ENCODE measurements around the gene NCOR2. TPM values are rescaled to one million over a fixed set of nuclear protein-coding genes. Genes with fewer than 3 reads are reported as not detected.

NCOR2 gene
- total RNA-seq, 2 experiments from 2014 or later = 84.6 to 99.4 TPM

DNA sequence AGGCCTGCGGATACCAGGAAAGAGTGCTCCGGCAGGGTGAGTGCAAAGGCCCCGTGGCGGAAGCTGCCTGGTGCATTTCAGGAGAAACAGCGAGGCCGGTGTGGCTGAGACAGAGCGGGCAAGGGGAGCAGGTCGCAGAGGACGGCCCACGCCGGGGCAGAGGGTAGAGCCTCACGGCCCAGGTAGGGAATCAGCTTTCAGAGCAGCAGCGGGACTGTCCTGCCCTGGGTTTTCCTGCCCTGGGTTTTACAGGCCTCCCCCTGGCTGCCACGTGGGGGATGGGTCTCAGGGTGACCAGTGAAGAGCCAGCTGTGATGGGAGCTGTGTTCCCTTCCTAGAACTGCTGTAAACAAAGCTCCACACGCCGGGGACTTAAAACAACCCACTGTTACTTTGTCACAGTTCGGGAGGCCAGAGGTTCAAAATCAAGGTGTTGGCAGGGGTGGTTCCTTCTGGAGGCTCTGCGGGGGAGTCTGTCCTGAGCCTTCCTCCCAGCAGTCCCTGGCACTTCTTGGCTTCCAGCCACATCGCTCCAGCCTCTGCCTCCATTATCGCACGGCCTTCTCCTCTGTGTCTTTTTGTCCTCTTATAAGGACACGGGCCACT lies 10.4 kb downstream of the NCOR2 start:
- Mint-ChIP-seq H3K27ac (no peak overlapping the region), H3K27me3 (no peaks in the 10 kb centered on the region), H3K36me3 (no peaks in the 10 kb centered on the region), H3K4me3 (no peak overlapping the region), H3K9me3 (ENCODE audit: low read depth) (no peaks in the 10 kb centered on the region), H3K4me1 (peaks cover 6% of the 10 kb centered on the region)
- DNase-seq = no peak
- ATAC-seq = no peak
- CTCF ChIA-PET = no interaction called here

DNA sequence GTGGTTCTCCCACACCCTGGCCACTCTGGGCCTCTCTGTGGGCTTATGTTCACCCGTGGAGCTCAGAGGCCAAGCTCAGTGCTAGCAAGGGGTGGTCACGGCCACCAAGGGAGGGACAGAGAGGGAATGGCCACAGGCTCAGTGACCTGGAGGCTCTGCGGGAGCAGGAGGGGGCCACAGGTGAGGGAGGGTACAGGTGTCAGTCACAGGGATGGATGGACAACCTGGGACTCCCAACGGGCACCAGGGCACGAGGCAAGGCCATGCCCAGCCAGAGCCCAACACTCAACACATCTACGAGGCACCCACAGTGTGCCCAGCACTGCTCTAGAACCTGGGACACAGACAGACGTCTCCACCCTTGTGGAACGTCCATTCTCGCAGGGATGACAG lies 11.3 kb downstream of the NCOR2 start:
- H3K4me3 Mint-ChIP-seq = no peak overlapping the region
- H3K27me3 Mint-ChIP-seq = no peaks in the 10 kb centered on the region
- H3K36me3 Mint-ChIP-seq = no peaks in the 10 kb centered on the region
- CTCF ChIA-PET = interaction anchor here (1.3 kb wide), 1 partner anchor 216 kb away, joined by 3 read pairs; no protein-coding TSS in a partner anchor
- H3K4me1 Mint-ChIP-seq = peaks cover 6% of the 10 kb centered on the region
- ATAC-seq (no peak), DNase-seq (no peak)
- no peaks in the 10 kb centered on the region for H3K9me3 Mint-ChIP-seq (ENCODE audit: low read depth)
- H3K27ac Mint-ChIP-seq = no peak overlapping the region

DNA sequence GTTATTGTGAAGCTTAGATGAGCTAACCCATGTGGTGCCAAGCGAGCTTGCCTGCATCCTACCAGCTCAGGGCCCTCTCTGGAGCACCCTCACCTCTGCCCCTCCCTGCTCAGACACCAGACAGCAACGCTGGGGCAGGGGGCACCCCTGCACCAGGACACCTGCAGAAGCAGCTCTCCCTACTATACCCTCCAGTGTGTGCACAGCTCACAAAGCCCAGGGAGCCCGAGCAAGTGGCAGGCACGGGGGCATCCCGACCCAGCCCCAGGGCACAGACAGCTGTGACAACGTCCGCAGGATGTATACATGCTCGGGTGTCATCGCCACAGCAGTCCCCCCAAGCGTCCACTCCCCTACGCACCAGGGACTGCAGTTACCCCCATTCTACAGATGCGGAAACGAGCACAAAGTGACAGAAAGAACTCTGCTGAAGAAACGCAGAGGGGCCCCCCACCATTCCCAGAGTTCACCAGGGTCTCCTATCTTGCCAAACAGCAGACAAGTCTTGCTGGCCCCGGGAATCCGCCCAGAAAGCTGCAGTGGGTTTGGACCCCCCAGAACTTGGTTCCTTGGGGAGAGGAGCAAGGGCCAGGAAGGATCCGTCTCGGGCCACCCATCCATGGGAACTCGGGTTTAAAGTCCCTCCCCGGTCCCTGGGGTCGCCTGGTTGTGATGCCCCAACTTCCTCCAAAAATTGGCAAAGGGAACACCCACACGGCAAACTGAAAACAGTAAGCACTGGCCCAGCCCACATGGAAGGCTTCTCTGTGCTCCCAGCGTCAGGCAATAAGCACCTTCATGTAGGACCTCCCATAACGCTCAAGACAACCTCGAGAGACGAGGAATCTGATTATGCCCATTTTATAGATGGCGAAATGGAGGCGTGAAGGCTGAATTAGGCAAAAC lies 12.0 kb downstream of the NCOR2 start:
- no peaks in the 10 kb centered on the region for H3K27me3 Mint-ChIP-seq
- no peak overlapping the region for H3K27ac Mint-ChIP-seq
- CTCF ChIA-PET = interaction anchor here (1.2 to 1.3 kb wide), 2 partner anchors 9 to 216 kb away, joined by 3 to 4 read pairs; no protein-coding TSS in a partner anchor
- DNase-seq (no peak), ATAC-seq (no peak)
- H3K4me1 Mint-ChIP-seq = peaks cover 8% of the 10 kb centered on the region
- H3K9me3 Mint-ChIP-seq (ENCODE audit: low read depth) = no peaks in the 10 kb centered on the region
- no peaks in the 10 kb centered on the region for H3K36me3 Mint-ChIP-seq
- no peak overlapping the region for H3K4me3 Mint-ChIP-seq

DNA sequence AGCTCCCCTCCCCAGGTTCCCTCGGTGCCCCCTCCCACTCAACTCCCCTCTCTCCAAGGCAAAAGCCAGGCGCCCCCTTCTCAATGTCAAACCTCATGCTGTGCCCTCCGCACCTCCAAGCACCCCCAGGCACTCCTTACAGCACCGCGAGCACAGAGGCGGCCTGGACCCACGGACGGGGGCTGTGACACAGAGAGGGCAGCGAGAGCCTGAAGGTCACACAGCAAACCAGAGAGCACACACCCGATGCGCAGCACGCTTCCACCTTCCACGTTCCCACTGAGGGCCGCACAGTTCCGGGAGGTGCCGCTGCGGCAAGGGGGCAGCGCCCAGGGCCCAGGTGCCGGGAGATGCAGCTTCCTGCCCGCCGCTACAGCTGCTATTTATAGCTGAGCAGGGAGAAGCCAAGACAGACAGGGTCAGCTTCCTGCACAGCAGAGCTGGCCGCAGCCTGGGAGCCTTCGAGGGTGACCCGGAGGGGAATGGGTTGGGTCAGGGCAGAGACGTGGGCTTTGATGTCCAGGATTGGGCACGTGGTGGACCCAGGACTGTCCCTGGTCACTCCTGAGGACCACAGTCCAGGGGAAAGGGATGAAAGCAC lies 12.9 kb downstream of the NCOR2 start:
- Mint-ChIP-seq H3K9me3 (ENCODE audit: low read depth) (no peaks in the 10 kb centered on the region), H3K4me1 (peaks cover 15% of the 10 kb centered on the region), H3K4me3 (no peak overlapping the region), H3K27ac (no peak overlapping the region), H3K27me3 (no peaks in the 10 kb centered on the region), H3K36me3 (no peaks in the 10 kb centered on the region)
- CTCF ChIA-PET = interaction anchor here (1.2 to 1.3 kb wide), 2 partner anchors 9 to 217 kb away, joined by 3 to 4 read pairs; no protein-coding TSS in a partner anchor
- no peak for ATAC-seq
- DNase-seq = no peak

DNA sequence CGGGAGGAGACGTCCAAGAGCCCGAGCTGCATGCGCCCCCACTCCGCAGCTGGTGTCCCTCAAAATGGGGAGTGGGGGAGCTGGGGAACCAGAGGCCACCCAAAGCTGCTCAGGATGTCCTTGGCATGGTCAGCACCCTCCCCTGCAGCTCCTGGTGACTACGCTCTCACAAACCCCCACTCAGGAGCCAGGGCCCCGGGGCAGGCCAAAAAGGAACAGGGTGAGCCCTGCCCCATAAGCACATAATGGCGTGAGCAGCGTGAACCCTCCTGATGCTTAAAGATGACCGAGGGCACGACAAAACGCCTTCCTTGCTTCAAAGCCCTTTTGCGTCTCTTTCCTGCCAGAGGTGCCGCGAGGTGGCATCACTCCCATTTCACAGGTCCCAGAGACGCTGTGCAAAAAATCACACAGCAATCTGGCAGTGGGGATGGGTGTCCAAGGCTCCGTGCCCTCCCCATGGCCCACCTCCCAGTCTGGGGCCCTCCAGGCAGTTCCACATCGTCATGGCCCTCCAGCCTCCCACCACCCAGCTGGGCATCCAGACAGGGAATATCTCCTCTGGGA lies 13.5 kb downstream of the NCOR2 start:
- Mint-ChIP-seq H3K4me3 (no peak overlapping the region), H3K27ac (no peak overlapping the region), H3K36me3 (no peaks in the 10 kb centered on the region), H3K4me1 (peaks cover 15% of the 10 kb centered on the region), H3K9me3 (ENCODE audit: low read depth) (no peaks in the 10 kb centered on the region), H3K27me3 (no peaks in the 10 kb centered on the region)
- no peak for ATAC-seq
- CTCF ChIA-PET = no interaction called here
- no peak for DNase-seq

DNA sequence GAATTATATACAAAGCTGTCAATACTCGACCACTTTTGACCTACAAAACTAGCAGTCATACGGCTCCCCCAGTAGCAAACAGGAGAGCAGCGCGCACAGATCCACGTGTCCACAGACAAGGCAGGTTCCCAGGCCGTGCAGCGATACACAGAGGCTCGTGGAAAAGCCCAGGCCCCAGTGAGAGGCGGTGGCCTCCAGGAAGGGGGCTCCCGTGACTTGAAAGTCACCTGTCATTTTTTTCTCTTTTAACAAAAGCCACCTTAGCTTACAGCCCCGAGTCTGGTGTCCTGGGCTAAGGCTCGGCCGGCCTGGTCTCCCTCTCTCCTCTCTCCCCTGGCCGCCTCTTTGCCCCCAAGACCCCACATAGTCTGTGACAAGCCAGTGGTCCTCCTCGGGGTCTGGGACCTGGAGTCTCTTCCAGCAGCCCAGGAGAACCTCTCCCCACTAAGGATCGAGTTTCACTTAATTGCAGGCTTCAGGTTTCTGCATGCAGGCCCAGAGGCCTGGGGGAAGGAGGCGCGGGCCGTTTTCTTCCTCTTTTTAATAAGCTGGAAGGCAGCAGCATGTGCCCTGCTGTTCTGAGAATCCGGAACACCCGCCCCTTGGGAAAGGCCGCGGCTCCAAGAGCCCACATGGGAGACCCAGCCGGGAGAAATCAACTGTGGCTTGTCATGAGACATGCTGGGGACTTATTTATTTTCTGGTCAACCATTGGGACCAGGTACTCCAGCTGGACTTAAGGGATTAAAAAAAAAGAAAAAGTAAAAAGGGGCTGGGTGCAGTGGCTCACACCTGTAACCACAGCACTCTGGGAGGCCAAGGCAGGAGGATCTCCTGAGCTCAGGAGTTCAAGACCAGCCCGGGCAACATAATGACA lies 15.9 kb downstream of the NCOR2 start:
- H3K4me3 Mint-ChIP-seq = no peak overlapping the region
- ATAC-seq = no peak
- no peaks in the 10 kb centered on the region for H3K9me3 Mint-ChIP-seq (ENCODE audit: low read depth)
- H3K4me1 Mint-ChIP-seq = peaks cover 28% of the 10 kb centered on the region
- peaks cover 5% of the 10 kb centered on the region for H3K36me3 Mint-ChIP-seq
- no peak overlapping the region for H3K27ac Mint-ChIP-seq
- CTCF ChIA-PET = interaction anchor here (1.2 to 1.5 kb wide), 2 partner anchors 16 to 203 kb away, joined by 3 to 7 read pairs; partner anchors contain the start of gene NCOR2
- H3K27me3 Mint-ChIP-seq = peaks cover 2% of the 10 kb centered on the region
- DNase-seq = no peak

DNA sequence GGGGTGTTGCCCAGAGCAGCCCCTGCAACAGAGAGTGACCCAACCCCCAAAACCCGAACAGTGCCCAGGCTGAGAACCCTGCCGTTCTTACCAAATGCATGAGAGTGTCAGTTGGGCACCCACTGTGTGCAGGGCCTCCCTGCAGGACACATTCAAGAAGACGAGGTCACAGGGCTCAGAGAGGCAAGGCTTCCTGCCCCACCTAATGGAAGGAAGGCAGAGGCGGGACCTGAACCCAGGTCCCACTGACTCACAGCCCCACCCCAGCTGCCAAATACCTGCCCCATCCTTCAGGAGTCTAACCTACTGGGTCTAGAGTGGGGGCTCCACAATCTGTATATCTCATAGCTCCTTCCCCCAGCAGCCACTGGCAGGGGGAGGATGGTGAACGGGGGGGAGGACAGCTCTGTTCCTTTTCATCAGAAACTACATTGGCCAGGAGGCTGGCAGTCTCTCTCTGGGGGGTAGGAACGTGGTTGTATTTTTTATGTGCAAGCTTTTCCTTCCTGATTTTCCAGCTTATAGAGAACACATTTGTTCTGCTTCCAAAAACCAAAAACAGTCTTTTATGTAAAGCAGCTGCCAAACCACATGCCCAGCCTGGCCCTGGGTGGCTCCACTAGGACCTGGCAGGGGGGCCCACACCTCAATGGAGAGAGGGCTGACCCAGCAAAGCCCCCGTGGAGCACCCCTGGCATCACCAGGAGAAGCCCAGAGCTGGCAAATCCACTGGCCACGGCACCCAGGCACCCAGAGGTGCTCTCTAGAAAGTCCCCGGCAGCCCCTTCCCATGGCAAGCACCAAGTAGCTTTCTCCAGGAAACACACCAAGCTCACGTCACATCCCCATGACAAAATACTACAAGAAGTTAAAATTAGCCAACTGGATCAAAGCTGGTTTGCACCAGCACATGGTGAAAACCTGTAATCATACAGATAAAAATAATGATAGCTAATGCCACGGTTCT lies 17.0 kb downstream of the NCOR2 start:
- CTCF ChIA-PET = interaction anchor here (1.2 to 1.5 kb wide), 2 partner anchors 17 to 202 kb away, joined by 3 to 7 read pairs; partner anchors contain the start of gene NCOR2

DNA sequence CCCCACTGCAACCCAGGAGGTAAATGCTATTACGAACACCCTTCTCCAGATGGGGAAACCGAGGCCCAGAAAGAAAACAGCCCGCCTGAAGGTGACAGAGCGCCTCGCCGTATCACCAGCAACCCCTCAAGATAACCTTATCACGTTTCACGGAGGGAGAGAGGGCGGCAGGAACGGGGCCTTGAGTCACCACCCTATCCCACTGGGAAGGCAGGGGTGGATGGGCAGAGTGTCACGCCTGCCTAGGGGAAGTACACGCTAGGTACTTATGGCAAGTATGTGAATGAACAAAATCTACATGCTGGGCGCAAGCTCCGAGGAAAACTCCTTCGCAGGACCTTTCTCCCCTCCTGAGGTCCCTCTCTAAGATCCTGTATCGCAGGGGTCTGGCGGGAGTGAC lies 17.8 kb downstream of the NCOR2 start:
- H3K4me1 Mint-ChIP-seq = peaks cover 47% of the 10 kb centered on the region
- no peaks in the 10 kb centered on the region for H3K9me3 Mint-ChIP-seq (ENCODE audit: low read depth)
- DNase-seq (no peak), ATAC-seq (no peak)
- H3K4me3 Mint-ChIP-seq = no peak overlapping the region
- CTCF ChIA-PET = no interaction called here
- H3K36me3 Mint-ChIP-seq = peaks cover 5% of the 10 kb centered on the region
- no peak overlapping the region for H3K27ac Mint-ChIP-seq
- H3K27me3 Mint-ChIP-seq = peaks cover 4% of the 10 kb centered on the region

More for the DNA sequence above, 17.0 kb downstream of the NCOR2 start:
- peaks cover 5% of the 10 kb centered on the region for H3K36me3 Mint-ChIP-seq
- H3K4me1 Mint-ChIP-seq = peaks cover 39% of the 10 kb centered on the region
- DNase-seq = no peak
- no peak overlapping the region for H3K27ac Mint-ChIP-seq
- peaks cover 2% of the 10 kb centered on the region for H3K27me3 Mint-ChIP-seq
- no peak for ATAC-seq
- H3K9me3 Mint-ChIP-seq (ENCODE audit: low read depth) = no peaks in the 10 kb centered on the region
- no peak overlapping the region for H3K4me3 Mint-ChIP-seq

DNA sequence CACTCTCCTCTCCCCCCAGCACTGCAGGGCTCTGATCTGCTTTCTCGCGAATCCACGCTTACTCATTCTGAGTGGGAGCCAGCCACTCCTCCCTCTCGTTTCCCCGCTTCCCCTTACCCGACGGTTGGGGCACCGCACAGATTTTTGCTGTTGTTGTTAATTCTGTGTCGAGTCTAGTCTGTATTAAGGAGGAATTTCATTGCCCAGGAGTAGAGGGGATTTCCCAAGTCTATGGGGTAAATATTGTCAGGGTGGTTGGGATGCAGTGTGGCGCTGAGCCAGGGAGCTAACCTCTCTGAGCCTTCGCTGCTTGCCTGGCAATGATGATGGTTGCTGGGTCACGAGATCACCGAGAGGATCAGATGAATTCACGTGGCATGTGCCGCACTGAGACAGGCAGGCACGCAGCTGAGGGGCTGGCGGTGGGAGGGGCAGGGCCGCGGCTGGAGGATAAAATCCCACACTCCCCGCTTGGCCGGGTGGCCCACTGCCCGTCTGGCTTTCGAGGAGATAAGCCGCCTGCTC lies 18.5 kb downstream of the NCOR2 start:
- Mint-ChIP-seq H3K4me3 (no peak overlapping the region), H3K36me3 (peaks cover 5% of the 10 kb centered on the region), H3K27ac (no peak overlapping the region), H3K27me3 (peaks cover 7% of the 10 kb centered on the region), H3K4me1 (peaks cover 51% of the 10 kb centered on the region), H3K9me3 (ENCODE audit: low read depth) (no peaks in the 10 kb centered on the region)
- DNase-seq (no peak), ATAC-seq (no peak)
- CTCF ChIA-PET = no interaction called here

DNA sequence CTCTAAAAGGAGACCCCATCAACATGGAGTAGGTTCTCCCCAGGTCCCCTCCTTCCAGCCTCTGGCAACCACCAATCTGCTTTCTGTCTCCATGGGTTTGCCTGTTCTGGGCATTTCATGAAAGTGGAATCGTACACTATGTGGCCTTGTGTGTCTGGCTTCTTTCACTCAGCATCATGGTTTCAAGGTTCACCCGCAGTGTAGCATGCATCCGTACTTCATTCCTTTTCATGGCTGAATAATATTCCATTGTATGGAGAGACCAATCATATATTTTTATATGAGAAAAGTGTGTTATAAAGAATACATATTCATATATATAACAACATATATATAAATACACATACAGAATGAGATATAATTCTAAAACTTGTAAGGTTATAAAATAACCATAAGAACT lies 19.8 kb downstream of the NCOR2 start:
- no peak for DNase-seq
- Mint-ChIP-seq H3K36me3 (peaks cover 5% of the 10 kb centered on the region), H3K9me3 (ENCODE audit: low read depth) (no peaks in the 10 kb centered on the region), H3K27ac (no peak overlapping the region), H3K4me3 (no peak overlapping the region), H3K4me1 (peaks cover 50% of the 10 kb centered on the region), H3K27me3 (peaks cover 7% of the 10 kb centered on the region)
- ATAC-seq = no peak
- CTCF ChIA-PET = no interaction called here

DNA sequence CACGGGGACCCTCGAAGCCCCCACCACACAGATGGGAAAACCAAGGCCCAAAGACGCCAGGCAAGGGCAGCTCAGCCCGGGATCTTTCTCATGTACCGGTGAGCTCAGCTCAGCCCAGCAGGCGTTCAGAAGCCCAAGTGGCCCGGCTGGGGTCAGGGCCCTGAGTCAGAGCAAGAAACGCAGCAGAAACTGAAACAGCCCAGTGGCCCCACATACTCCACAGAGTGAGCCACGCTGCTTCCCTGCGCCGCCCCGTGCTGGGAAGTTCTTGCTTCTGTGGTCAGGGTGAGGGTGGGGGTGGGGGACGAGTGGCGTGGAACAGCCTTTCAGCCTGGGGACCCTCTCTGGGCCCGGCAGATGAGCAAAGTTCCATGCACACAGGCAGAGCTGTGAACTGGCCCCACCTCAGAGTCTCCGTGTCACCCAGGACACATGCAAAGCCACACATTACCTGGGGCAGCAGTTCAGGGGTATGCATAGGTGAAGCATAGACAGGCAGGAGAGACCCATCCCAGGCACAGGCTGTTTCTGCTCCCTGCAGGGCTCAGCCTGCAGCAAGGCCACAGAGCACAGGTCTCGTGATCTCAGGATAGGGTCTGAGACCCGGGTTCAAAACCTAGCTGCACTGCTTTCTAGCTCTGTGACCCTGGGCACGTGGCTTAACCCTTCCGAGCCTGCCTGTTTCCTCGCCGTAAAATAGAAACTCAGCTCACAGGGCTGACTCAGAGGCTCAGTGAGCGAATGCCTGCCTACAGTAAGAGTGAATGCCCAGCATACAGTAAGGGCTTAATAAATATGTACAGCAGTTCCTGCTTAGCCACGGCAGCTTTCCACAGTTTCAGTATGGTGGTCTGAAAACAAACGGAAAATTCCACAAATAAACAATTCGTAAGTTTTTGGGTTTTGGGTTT lies 21.6 kb downstream of the NCOR2 start:
- H3K27ac Mint-ChIP-seq = peak overlapping the region; percentile 85
- peaks cover 48% of the 10 kb centered on the region for H3K4me1 Mint-ChIP-seq
- H3K9me3 Mint-ChIP-seq (ENCODE audit: low read depth) = no peaks in the 10 kb centered on the region
- CTCF ChIA-PET = interaction anchor here (1.1 to 1.3 kb wide), 2 partner anchors 9 to 221 kb away, joined by 4 read pairs; no protein-coding TSS in a partner anchor
- no peak overlapping the region for H3K4me3 Mint-ChIP-seq
- H3K27me3 Mint-ChIP-seq = peaks cover 7% of the 10 kb centered on the region
- H3K36me3 Mint-ChIP-seq = peaks cover 5% of the 10 kb centered on the region
- peak; percentile 91 for ATAC-seq
- peak; percentile 90 for DNase-seq

Data from activated CD8-positive, alpha-beta memory T cell treated with anti-CD3 and anti-CD28 coated beads, Interleukin-2, amount 10 ng/mL, durations not matched to agents 7 days and 5 days (primary cell).